ENCODE data around the gene EPS8L2. TPM values are rescaled to one million over a fixed set of nuclear protein-coding genes. Genes with fewer than 3 reads are reported as not detected.

EPS8L2 gene
- total RNA-seq, 1 experiment from 2014 or later, result 92.8 TPM

GRCh38 chr11:702462-703461 lies 3.3 kb upstream of the EPS8L2 start:
- H3K14ac ChIP-seq (ENCODE audit: insufficient read depth, low read length), result no peak overlapping the region
- Mint-ChIP-seq H3K27me3 (ENCODE audit: low read depth) (no peaks in the 10 kb centered on the region), H3K9me3 (no peaks in the 10 kb centered on the region), H3K36me3 (ENCODE audit: insufficient read depth in 1 of 3, low read depth in 3 of 3) (peaks cover 2 to 12% (median 12%) of the 10 kb centered on the region in 3 experiments; a peak in 5 of 7 replicates), H3K4me1 (peaks cover 15 to 23% of the 10 kb centered on the region in 2 experiments), H3K27ac (peak overlapping the region in 1 of 3 experiments; percentile 24; a peak in 1 of 7 replicates), H3K4me3 (no peak overlapping the region)
- H2BK15ac ChIP-seq (ENCODE audit: low read depth, low read length), result no peak overlapping the region
- H2BK5ac ChIP-seq (ENCODE audit: insufficient read length, low read length), result no peak overlapping the region
- H2BK12ac ChIP-seq (ENCODE audit: insufficient read length, low read depth, low read length), result no peak overlapping the region
- no peak overlapping the region for H3K56ac ChIP-seq (ENCODE audit: insufficient read length, low read depth, low read length)
- H4K20me1 ChIP-seq (ENCODE audit: control insufficient read depth, insufficient read depth, insufficient read length), result no peaks in the 10 kb centered on the region
- H4K8ac ChIP-seq (replicated peaks; ENCODE audit: insufficient read length, low read depth, low read length), result no peak overlapping the region
- no peak overlapping the region for H2AK5ac ChIP-seq (ENCODE audit: insufficient read length, low read length)
- no peak overlapping the region for H3K18ac ChIP-seq (ENCODE audit: insufficient read length, low read depth, low read length)
- H2BK120ac ChIP-seq (ENCODE audit: low read depth, low read length, poor library complexity, severe bottlenecking), result no peak overlapping the region
- no peak for DNase-seq
- no peak for TF ChIP-seq CTCF (conservative IDR thresholded peaks at IDR 0.05)
- no peaks in the 10 kb centered on the region for H3K27me3 ChIP-seq (ENCODE audit: insufficient read depth, low read length)
- H3K4me1 ChIP-seq (ENCODE audit: insufficient read depth, low read length), result peaks cover 4% of the 10 kb centered on the region; the same call in 1 of the 2 replicates
- H2BK20ac ChIP-seq (ENCODE audit: low read depth, low read length, poor library complexity, severe bottlenecking), result no peak overlapping the region
- peaks cover 3% of the 10 kb centered on the region for H3K23me2 ChIP-seq (ENCODE audit: insufficient read length, low read depth, low read length, poor library complexity, severe bottlenecking)
- no peak overlapping the region for H4K5ac ChIP-seq (ENCODE audit: insufficient read length, low read depth, low read length)
- no peak overlapping the region for H3K4me2 ChIP-seq (ENCODE audit: insufficient read depth, insufficient read length, low read length)
- H3K9me3 ChIP-seq (ENCODE audit: control insufficient read depth, low read depth, low read length), result no peaks in the 10 kb centered on the region
- H3K23ac ChIP-seq (ENCODE audit: insufficient read length, low read depth, low read length), result no peak overlapping the region
- H3K79me2 ChIP-seq (ENCODE audit: insufficient read depth, low read length), result no peaks in the 10 kb centered on the region
- H3K9ac ChIP-seq (ENCODE audit: extremely low read depth, insufficient read length, low read length), result no peak overlapping the region
- no CpG with 5 or more reads among the region's 26 CpGs for WGBS (ENCODE audit: extremely low coverage, insufficient read length, low lambda C conversion rate)
- no peak overlapping the region for H4K91ac ChIP-seq (ENCODE audit: insufficient read length, low read depth, low read length)
- no peak overlapping the region for H2AFZ ChIP-seq (ENCODE audit: low read length)
- no peak overlapping the region for H3K27ac ChIP-seq (ENCODE audit: insufficient read length, low read depth, low read length)
- H3T11ph ChIP-seq (ENCODE audit: low read length), result no peak overlapping the region
- H3K79me1 ChIP-seq (ENCODE audit: insufficient read depth, low read depth, low read length, poor library complexity, severe bottlenecking), result no peaks in the 10 kb centered on the region
- H3K4ac ChIP-seq (ENCODE audit: low read depth, low read length), result no peak overlapping the region
